ENCODE data around the gene CCL21.

The CCL21 gene

DNA sequence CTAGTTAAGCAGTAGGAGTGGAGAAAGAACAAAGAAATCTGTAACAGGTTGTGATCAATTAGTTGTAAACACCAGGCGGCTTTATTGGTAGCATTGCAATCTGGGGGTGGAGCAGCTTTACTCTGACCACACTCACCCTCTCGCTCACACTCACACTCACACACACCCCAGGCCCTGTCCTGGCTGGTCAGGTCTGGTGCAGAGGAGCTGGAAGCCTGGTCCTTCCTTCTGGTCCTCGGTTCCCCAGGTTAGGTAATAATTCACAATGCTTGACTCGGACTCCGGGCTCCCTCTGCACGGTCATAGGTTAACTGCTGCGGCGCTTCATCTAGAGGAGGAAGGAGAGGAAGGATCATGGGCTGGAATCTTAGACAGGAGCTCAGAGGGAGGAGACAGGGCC lies 20.4 kb downstream of the CCL21 start:
- TF ChIP-seq, protein P1, sequence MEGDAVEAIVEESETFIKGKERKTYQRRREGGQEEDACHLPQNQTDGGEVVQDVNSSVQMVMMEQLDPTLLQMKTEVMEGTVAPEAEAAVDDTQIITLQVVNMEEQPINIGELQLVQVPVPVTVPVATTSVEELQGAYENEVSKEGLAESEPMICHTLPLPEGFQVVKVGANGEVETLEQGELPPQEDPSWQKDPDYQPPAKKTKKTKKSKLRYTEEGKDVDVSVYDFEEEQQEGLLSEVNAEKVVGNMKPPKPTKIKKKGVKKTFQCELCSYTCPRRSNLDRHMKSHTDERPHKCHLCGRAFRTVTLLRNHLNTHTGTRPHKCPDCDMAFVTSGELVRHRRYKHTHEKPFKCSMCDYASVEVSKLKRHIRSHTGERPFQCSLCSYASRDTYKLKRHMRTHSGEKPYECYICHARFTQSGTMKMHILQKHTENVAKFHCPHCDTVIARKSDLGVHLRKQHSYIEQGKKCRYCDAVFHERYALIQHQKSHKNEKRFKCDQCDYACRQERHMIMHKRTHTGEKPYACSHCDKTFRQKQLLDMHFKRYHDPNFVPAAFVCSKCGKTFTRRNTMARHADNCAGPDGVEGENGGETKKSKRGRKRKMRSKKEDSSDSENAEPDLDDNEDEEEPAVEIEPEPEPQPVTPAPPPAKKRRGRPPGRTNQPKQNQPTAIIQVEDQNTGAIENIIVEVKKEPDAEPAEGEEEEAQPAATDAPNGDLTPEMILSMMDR (conservative IDR thresholded peaks at IDR 0.05; ENCODE audit: low read length): no peak
- no peak overlapping the region for H3K4me3 ChIP-seq (ENCODE audit: low read length)
- DNase-seq (ENCODE audit: low read depth): no peak

DNA sequence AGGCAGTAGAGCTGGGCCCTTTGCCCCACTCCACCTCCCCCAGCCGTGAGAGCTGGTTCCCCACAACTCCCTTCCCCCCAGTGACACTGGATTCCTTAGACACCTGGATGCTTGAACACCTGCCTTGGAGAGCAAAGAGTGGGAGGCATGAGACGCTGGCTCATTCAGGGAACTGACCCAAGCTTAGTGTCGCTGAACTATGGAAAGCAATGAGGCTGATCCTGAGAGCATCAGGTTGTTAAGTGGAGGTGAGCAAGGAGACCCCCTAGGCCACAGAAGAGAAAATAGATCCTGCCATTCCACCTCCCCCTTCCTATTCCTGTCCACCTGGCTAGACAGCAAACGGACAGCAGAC lies 20.8 kb downstream of the CCL21 start:
- H3K4me3 ChIP-seq (ENCODE audit: low read length): no peak overlapping the region
- DNase-seq (ENCODE audit: low read depth): no peak
- TF ChIP-seq, protein P1 (conservative IDR thresholded peaks at IDR 0.05; ENCODE audit: low read length): no peak

DNA sequence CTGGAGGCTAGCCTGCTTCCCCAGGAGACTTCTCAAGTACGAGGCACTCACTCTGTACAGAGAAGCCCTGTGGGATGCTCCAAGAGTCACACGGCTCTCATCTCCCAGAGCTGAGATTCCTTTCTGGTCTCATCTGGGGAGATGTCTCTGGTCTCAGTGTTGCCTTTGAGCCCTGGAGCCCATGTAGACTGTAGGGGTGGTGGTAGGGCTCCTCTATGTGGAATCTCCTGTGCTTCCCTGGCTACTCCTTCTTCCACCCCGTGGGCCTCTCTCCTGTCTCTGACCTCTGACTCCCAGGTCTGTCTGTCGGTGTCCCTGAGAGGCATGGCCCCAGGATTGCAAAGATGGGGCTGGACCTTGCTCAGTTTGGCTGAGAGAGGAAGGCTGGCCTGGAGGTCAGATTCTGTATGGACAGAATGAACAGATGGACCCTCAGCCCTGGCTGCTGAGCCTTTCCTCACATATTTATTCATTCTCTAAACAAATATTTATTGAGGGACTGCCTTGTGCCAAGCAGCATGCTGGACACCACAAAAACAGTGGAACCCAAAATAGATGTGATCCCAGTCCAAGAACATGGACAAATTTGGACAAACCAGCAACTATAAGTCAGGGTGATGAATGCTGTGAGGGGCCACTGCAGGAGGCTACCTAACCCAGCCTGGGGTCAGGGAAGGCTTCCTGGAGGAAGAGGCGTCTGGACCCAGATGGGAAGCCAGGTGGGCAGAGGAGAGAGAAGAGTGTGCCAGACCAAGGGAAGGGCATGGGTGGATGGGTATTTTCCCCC lies 21.4 kb downstream of the CCL21 start:
- TF ChIP-seq, protein P1 (conservative IDR thresholded peaks at IDR 0.05; ENCODE audit: low read length): no peak
- no peak for DNase-seq (ENCODE audit: low read depth)
- H3K4me3 ChIP-seq (ENCODE audit: low read length): no peak overlapping the region

DNA sequence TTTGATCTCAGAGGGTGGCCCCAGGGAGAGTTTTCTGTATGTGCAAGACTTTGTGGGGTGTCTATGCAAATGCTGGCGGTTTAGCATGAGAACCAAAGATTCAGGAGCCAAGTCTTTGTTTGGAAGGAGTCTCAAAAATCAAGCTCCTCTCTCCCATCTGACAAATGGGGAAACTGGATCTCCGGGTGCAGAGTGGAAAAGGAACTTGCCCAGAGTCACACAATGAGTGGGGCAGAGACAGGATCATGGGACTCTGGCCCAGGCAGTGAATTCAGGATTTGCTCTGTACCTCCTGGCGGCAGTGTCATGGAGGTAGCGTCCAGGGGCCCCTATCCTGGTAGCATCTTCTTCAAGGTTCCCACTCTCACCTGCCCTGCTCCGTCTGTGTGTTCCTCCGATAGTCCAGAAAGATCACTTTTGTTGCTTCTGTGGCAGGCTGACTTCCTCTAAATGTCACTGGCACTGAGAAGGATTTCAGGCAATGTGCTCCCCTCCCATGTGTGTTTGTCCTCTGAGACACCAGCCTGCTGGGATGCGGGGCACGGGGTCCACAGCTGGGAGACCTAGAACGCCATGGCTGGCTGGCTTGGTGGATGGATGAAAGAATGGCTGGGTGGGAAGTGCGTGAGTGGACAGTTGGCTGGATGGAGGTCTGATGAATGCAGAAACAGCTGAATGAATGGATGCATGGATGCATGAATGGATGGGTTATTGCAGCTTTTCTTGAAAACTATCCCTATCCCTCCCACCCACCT lies 22.5 kb downstream of the CCL21 start:
- no peak for DNase-seq (ENCODE audit: low read depth)
- no peak overlapping the region for H3K4me3 ChIP-seq (ENCODE audit: low read length)
- TF ChIP-seq, protein P1 (conservative IDR thresholded peaks at IDR 0.05; ENCODE audit: low read length): no peak

DNA sequence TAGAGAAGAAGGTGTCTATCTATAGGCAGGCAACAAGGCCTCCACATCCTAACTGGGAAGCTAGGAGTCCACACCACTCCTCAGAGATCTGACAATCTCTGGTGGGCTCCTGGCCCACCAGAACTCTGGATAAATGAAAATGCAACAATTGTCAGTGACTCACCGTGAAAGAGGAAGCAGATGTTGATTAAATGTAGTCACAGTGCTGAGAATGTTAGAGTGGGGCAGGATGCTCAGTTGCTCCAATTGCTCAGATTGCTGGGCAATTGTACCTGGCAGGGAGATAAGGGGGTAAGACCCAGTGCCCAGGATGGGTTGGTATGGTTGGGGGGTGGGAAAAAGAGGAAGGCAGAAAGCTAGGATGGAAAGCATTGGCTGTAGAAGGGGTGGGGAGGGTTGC lies 23.2 kb downstream of the CCL21 start:
- DNase-seq (ENCODE audit: low read depth): no peak
- H3K4me3 ChIP-seq (ENCODE audit: low read length): no peak overlapping the region
- TF ChIP-seq, protein P1 (conservative IDR thresholded peaks at IDR 0.05; ENCODE audit: low read length): no peak

DNA sequence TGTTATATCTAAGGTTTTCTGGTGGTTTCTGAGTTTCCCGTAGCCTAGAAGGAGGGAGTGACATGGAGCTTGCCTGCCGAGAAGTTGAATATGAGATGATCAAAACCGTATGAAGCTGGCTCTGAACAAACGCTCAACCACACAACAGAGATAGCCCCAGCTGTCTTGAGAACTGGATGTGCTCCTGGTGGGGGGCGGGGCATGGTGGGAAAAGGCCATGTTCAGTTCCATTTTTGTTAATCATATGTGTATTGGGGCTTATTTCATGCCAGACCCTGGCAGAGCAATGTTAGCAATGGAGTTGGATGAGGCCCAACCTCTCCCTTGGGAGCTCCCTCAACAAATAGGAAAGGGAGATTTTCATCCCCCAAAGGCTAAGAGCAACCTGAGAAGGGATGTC lies 23.7 kb downstream of the CCL21 start:
- H3K4me3 ChIP-seq (ENCODE audit: low read length): no peak overlapping the region
- peak; percentile 80 for DNase-seq (ENCODE audit: low read depth)
- TF ChIP-seq, protein P1 (conservative IDR thresholded peaks at IDR 0.05; ENCODE audit: low read length): no peak

DNA sequence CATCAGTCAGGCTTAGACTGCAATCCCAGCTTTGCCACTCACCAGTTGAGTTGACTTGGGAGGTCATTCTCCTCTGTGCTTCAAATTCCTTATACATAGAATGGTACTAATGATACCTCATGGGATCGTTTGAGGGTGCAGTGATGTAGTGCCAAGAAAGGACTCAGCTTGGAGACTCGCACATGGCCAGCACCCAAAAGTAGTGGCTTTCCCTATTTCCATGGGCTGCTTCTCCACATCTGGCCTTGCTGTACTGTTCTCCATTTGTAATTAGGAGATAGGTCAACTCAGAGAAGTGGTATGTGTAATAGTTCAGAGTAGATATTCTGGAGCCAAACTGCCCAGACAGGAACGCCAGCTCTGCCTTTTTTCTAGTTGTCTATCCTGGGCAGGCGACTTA lies 24.3 kb downstream of the CCL21 start:
- H3K4me3 ChIP-seq (ENCODE audit: low read length): no peak overlapping the region
- peak; percentile 80 for DNase-seq (ENCODE audit: low read depth)
- TF ChIP-seq, protein P1 (conservative IDR thresholded peaks at IDR 0.05; ENCODE audit: low read length): no peak

All from AG10803 (cell line).